NCI-H146 (cell line): ENCODE results near the gene CSH2.

Source experiments
- DNase-seq: peaks from one replicate; lab custom pipeline; 2025; lab: John Stamatoyannopoulos, UW

Gene CSH2

GRCh38 chr17:63834431-63835166 is 38.9 kb downstream of the CSH2 start:
- peak; percentile 49 for DNase-seq

DNA sequence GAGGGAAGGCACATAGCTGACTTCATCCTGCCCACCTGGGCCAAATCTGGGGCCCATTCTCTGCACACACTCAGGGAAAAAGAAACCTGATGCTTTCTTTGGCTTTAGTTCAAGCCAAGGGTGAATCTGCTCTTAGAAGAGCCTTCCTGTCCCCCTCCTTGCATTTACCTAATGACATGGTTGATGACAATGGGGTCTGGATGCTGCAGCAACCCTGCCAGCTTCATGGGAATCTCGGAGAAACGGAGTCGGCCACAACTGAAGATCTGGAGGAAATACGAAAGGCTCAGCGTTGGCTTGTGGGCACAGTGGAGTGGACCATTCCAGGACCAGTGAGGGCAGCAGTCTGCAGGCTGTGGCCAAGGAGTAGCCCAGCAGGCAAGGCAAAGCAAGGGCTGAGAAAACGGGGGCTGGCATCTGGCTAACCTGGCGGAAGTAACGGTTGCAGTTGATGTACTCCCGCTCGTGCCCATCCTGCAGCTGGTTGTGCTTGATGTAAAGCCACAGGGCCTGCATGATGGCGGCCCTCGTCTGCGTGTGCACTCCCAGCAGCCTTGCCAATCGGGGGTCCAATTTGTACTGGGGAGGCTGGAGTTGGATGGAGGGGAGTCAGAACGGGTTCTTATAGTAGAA is 39.6 kb downstream of the CSH2 start:
- no peak for DNase-seq

DNA sequence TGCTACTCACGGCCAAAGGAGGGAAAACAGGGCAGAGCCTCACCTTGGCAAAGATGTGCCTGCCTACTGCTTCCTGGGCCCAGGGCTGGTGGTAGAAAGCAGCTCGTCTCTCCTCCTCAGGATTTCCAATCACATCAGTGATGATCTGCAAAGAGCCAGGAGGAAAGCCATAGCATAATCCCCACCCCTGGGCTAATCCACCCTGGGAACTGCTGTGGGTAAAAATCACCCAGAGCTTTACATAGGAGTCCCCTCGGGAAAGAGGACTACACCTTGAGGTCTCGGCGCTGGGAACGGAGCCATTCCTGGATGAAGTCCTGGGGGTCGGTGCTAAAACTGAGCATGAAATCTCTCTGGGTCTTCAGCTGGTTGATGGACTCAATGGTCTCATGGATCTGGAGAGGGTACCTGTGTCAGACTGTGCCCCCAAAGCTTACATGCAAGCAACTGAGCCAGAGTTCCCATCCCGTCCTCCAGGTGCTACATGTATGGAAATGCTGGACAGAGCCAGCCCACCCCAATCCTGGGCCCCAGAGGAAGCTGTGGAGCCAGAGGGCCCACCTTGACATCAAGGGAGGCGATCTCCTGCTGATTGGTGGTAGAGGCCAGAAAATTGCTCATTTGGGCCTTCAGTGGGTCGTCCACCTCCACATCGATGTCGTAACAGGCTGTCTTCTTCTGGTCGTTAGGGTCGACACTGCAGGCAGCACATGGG is 40.3 kb downstream of the CSH2 start:
- no peak for DNase-seq

- DNase-seq, result no peak
Measured at GRCh38 chr17:63832455-63832854, 41.0 kb downstream of the CSH2 start.

GRCh38 chr17:63832014-63832413 is 41.5 kb downstream of the CSH2 start:
- DNase-seq, result no peak

DNA sequence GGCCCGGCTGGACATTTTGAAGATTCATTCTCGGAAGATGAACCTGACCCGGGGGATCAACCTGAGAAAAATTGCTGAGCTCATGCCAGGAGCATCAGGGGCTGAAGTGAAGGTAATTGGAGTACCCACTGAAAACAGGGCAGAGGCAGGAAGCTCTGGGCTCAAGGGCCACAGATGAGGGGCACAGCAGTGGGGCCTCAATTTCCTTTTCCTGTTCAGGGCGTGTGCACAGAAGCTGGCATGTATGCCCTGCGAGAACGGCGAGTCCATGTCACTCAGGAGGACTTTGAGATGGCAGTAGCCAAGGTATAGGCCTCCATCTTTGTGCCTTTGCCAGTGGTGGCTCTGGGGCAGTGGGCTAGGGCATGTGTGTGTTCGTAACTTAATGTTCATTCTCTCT is 42.0 kb downstream of the CSH2 start:
- no peak for DNase-seq

DNA sequence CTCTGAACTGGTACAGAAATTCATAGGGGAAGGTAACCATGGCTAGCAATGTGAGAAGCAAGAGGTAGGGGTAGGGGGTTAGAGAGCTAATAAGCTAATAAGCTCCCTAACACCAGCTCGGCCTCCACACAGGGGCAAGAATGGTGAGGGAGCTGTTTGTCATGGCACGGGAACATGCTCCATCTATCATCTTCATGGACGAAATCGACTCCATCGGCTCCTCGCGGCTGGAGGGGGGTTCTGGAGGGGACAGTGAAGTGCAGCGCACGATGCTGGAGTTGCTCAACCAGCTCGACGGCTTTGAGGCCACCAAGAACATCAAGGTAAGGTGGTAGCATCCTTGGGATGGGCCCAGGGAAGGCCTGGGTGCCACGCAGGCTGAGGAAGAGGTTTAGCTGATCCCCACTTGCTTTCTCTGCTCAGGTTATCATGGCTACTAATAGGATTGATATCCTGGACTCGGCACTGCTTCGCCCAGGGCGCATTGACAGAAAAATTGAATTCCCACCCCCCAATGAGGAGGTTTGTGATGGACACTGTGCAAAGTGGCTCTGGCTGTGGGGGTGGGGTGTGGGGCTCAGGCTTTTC is 42.5 kb downstream of the CSH2 start:
- no peak for DNase-seq

- no peak for DNase-seq
Measured at GRCh38 chr17:63830278-63830677, 43.2 kb downstream of the CSH2 start.

DNA sequence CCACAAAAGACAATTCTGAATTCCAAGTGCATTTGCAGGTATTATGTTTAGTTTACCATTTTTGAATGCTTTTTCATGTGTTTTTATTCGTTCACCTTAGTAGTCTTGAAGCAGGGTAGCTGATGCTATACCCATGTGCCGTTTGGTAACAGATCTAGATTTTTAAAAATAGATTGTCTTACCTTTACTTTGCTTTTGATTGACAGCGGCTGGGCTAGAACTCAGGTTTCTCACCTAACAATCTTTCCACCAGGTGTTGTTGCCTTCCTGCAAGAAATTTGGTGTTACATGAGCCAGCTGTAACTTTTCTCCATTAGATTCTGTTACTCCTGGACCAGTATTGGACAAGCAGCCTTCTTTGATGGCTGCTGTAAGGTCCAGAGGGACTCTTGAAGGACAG is 44.5 kb downstream of the CSH2 start:
- no peak for DNase-seq

DNA sequence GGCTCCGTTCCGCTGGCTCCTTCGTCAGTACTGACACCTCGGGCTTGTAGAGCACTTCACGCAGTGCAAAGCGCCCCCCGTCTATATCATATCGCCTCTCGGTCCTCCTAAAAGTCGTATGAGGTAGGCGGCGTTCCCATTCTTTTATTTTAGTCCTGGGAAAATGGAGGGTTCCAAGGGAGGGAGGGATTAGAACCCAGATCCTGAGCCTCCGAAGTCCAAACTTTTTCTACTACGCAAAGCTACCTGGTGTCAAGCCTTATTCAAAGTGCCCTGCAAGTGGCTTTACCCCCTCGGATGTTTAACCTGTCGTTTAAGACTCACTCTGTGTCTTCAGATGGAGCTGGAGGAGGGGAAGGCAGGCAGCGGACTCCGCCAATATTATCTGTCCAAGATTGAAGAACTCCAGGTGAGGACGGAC is 45.7 kb downstream of the CSH2 start:
- DNase-seq, result no peak

GRCh38 chr17:63827002-63827800 is 46.3 kb downstream of the CSH2 start, which contains the start of the genes FTSJ3 and PSMC5:
FTSJ3 (minus strand) TSS chr17:63827663; CDS start chr17:63826902, 761 bp downstream.
PSMC5 (plus strand) TSS chr17:63827431; CDS start chr17:63827491, 60 bp downstream.
- peak; percentile 94 for DNase-seq

GRCh38 chr17:63826468-63827001 is 46.9 kb downstream of the CSH2 start:
- DNase-seq, result peak; percentile 41

DNA sequence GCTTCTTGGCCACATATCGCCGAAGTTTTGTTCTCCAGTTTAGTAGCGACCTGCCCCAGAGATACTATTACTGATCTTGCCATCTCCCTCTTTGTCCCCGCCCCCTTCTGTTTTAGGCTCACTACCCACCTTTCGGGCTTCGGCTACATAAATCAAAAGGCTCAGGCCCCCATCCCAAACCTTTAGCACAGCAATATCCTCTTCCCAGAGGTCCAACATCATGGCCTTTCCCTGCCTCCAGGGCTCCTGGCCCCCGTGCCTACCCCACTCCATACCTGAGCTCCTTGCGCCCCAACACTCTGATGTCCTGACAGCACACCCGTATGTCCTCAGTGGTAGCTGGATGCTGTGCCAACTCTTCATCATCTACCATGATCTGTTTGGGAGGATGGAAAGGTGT is 49.1 kb downstream of the CSH2 start:
- no peak for DNase-seq

DNA sequence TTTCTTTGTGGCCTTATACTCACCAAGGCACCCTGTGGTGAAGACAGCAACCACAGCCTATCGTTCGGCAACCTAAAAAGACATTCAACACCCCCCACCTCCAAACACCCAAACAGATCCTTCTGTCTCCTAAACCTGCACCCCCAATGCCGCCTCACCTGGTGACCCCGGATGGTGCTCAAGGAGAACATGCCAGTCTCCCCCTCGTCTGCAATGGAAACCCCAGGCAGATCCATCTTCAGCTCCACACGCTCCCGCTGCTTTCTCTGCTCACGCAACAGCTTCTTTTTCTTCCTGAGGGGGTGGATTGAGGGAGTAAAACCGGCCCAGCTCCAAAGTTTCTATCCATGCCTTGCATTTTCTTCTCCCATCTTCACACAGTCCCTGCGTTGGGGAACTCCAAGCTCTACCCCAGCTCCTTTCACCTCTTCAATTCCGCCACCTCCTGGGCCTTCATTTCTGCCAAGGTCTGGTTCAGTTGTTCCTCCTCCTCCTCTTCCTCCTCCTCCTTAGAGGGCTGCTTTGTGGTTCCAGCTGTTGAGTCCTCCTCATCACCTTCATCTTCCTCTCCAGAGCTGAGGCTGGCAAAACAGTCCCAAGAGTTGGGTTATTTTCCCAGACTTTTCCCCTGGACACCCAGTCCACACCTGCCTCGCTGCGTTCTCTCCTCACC is 49.7 kb downstream of the CSH2 start:
- no peak for DNase-seq

GRCh38 chr17:63822537-63822936 is 50.9 kb downstream of the CSH2 start:
- DNase-seq, result no peak
